ENCODE measurements around the gene HIVEP3. TPM values are rescaled to one million over a fixed set of nuclear protein-coding genes. Genes with fewer than 3 reads are reported as not detected.

The HIVEP3 gene
- total and polyA plus RNA-seq, 2 donors (not counting 1 experiment from before 2014, with no cell fraction given), result 2.0 to 5.1 TPM

DNA sequence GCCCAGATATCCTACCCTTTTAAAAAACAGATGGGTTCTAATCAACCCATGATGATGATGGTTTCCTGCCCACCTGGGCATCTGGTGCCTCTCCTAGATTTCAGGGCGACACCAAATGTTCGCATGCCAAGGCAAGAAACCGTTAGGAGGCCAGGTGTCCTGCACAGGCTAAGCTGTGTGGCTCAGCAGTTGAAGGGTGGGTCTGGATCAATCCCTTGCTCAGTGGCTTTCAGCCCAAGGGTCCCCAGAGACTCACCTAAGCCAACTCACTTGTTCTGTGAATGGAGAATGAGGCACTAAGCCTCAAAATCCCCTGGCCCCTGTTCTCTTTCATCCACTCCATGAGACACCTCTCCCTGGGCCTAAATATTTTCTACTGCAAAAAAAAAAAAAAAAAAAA lies 265.1 kb downstream of the HIVEP3 start:
- H4K20me1 ChIP-seq (ENCODE audit: control insufficient read depth, insufficient read depth, low read length, poor library complexity, severe bottlenecking), result no peaks in the 10 kb centered on the region
- H3K27ac ChIP-seq (ENCODE audit: low read length in 2 of 2), result no peak overlapping the region
- no peak for TF ChIP-seq EZH2 (IDR thresholded peaks at IDR 0.05; ENCODE audit: borderline replicate concordance, insufficient read depth, low read depth, low read length, poor library complexity, severe bottlenecking)
- TF ChIP-seq, protein P1, sequence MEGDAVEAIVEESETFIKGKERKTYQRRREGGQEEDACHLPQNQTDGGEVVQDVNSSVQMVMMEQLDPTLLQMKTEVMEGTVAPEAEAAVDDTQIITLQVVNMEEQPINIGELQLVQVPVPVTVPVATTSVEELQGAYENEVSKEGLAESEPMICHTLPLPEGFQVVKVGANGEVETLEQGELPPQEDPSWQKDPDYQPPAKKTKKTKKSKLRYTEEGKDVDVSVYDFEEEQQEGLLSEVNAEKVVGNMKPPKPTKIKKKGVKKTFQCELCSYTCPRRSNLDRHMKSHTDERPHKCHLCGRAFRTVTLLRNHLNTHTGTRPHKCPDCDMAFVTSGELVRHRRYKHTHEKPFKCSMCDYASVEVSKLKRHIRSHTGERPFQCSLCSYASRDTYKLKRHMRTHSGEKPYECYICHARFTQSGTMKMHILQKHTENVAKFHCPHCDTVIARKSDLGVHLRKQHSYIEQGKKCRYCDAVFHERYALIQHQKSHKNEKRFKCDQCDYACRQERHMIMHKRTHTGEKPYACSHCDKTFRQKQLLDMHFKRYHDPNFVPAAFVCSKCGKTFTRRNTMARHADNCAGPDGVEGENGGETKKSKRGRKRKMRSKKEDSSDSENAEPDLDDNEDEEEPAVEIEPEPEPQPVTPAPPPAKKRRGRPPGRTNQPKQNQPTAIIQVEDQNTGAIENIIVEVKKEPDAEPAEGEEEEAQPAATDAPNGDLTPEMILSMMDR (IDR thresholded peaks at IDR 0.05), result no peak
- 27% methylated on average over 3 of the region's 3 CpGs for WGBS (ENCODE audit: insufficient coverage)
- Mint-ChIP-seq H3K27ac (no peak overlapping the region), H3K9me3 (ENCODE audit: insufficient read depth) (no peaks in the 10 kb centered on the region), H3K4me3 (no peak overlapping the region), H3K27me3 (no peaks in the 10 kb centered on the region), H3K4me1 (peaks cover 74% of the 10 kb centered on the region)
- ChIA-PET CTCF (interaction anchor here (0.6 to 1.9 kb wide), 5 partner anchors 12 to 238 kb away, joined by 3 to 4 read pairs (median 3); no protein-coding TSS in a partner anchor), POLR2A (interaction anchor here (0.7 kb wide), 1 partner anchor 117 kb away, joined by 8 read pairs; no protein-coding TSS in a partner anchor)
- no peaks in the 10 kb centered on the region for H3K9me3 ChIP-seq (ENCODE audit: control extremely low read depth in 1 of 3, control insufficient read depth in 2 of 3, insufficient read depth in 1 of 3, low read length in 2 of 3)
- peaks cover 25 to 48% of the 10 kb centered on the region in 2 donors for H3K4me1 ChIP-seq (ENCODE audit: control insufficient read depth in 2 of 2, insufficient read depth in 2 of 2, low read length in 2 of 2)
- no peaks in the 10 kb centered on the region for H3K27me3 ChIP-seq (replicated peaks in 1 of 4; ENCODE audit: control extremely low read depth in 1 of 4, control insufficient read depth in 3 of 4, insufficient read depth in 4 of 4, low read length in 3 of 4)
- peaks cover 95% of the 10 kb centered on the region for H3K79me2 ChIP-seq (ENCODE audit: control insufficient read depth, insufficient read depth, low read length)
- no peak overlapping the region for H3K9ac ChIP-seq (ENCODE audit: low read length)
- peak overlapping the region; percentile 16 for H3K4me2 ChIP-seq (replicated peaks; ENCODE audit: low read depth, low read length, poor library complexity, severe bottlenecking)
- intact Hi-C loops (cut with micrococcal nuclease), result no loop called here
- no peak overlapping the region for H2AFZ ChIP-seq (ENCODE audit: insufficient read depth, low read depth, low read length, poor library complexity, severe bottlenecking)
- ATAC-seq (ENCODE audit: low read depth) (no peak), DNase-seq (no peak)
- H3K36me3 ChIP-seq (replicated peaks in 1 of 2; ENCODE audit: control extremely low read depth in 1 of 2, control insufficient read depth in 1 of 2, extremely low read depth in 1 of 2, insufficient read depth in 2 of 2, low read length in 1 of 2), result no peaks in the 10 kb centered on the region
- H3K4me3 ChIP-seq (ENCODE audit: control extremely low read depth in 1 of 5, extremely low read depth in 1 of 5, insufficient read depth in 1 of 5, low read depth in 2 of 5, low read length in 4 of 5), result no peak overlapping the region

DNA sequence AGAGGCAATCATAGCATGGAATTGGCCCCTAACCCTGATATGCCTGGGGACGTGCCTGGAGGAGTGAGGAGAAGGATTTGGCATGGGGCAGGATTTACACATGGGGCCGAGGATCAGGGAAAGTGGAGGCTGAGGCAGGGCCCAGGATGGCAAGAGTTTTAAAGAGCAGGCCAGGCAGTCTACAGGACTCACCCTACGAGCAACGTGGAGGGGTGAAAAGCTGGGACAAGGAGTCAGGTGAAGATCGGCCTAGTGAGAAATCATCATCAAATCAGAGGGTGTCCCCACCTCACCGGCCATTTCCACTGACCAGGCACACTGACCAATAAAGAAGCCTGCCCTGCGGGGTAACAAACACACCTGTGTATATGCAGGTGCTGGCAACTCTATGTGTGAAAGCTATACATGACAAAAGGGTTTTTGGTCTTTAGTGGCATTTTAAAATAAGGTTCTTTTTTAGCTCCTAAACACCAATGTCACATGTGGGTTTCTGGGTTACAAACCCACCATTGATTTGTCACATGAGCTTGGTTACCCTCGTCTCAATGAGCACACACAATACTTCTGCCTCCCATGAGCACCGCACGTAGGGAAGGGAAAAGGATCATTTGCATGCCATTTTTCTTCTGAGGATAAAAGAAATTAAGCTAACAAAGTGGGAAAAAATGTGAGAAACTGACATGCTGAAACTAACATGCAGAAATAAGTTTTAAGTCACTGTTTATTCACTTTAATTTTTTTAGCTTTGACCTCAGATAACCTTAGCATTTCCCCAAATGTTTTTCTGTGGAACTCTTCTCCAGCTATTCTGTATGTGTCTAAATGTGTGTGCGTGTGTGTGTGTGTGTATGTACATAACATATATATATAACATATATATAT lies 266.1 kb downstream of the HIVEP3 start:
- no peak overlapping the region for H3K4me3 Mint-ChIP-seq
- no peak for ATAC-seq (ENCODE audit: low read depth)
- no peaks in the 10 kb centered on the region for H3K9me3 Mint-ChIP-seq (ENCODE audit: insufficient read depth)
- DNase-seq, result no peak
- no peaks in the 10 kb centered on the region for H3K9me3 ChIP-seq (ENCODE audit: control extremely low read depth in 1 of 3, control insufficient read depth in 2 of 3, insufficient read depth in 1 of 3, low read length in 2 of 3)
- H3K4me2 ChIP-seq (replicated peaks; ENCODE audit: low read depth, low read length, poor library complexity, severe bottlenecking), result no peak overlapping the region
- no peaks in the 10 kb centered on the region for H3K27me3 ChIP-seq (replicated peaks in 1 of 4; ENCODE audit: control extremely low read depth in 1 of 4, control insufficient read depth in 3 of 4, insufficient read depth in 4 of 4, low read length in 3 of 4)
- peaks cover 68% of the 10 kb centered on the region for H3K4me1 Mint-ChIP-seq
- H4K20me1 ChIP-seq (ENCODE audit: control insufficient read depth, insufficient read depth, low read length, poor library complexity, severe bottlenecking), result no peaks in the 10 kb centered on the region
- H3K36me3 ChIP-seq (replicated peaks in 1 of 2; ENCODE audit: control extremely low read depth in 1 of 2, control insufficient read depth in 1 of 2, extremely low read depth in 1 of 2, insufficient read depth in 2 of 2, low read length in 1 of 2), result no peaks in the 10 kb centered on the region
- peaks cover 95% of the 10 kb centered on the region for H3K79me2 ChIP-seq (ENCODE audit: control insufficient read depth, insufficient read depth, low read length)
- no peak overlapping the region for H3K27ac ChIP-seq (ENCODE audit: low read length in 2 of 2)
- H3K9ac ChIP-seq (ENCODE audit: low read length), result no peak overlapping the region
- H3K27me3 Mint-ChIP-seq, result no peaks in the 10 kb centered on the region
- peaks cover 16 to 38% of the 10 kb centered on the region in 2 donors for H3K4me1 ChIP-seq (ENCODE audit: control insufficient read depth in 2 of 2, insufficient read depth in 2 of 2, low read length in 2 of 2)
- H3K27ac Mint-ChIP-seq, result no peak overlapping the region
- CTCF ChIA-PET, result interaction anchor here (1.0 to 1.9 kb wide), 5 partner anchors 9 to 239 kb away, joined by 3 to 4 read pairs (median 3); no protein-coding TSS in a partner anchor
- no peak overlapping the region for H2AFZ ChIP-seq (ENCODE audit: insufficient read depth, low read depth, low read length, poor library complexity, severe bottlenecking)
- 96% methylated on average over 5 of the region's 11 CpGs for WGBS (ENCODE audit: insufficient coverage)
- intact Hi-C loops (cut with micrococcal nuclease), result no loop called here
- no peak overlapping the region for H3K4me3 ChIP-seq (ENCODE audit: control extremely low read depth in 1 of 5, extremely low read depth in 1 of 5, insufficient read depth in 1 of 5, low read depth in 2 of 5, low read length in 4 of 5)
- POLR2A ChIA-PET, result no interaction called here
- TF ChIP-seq EZH2 (IDR thresholded peaks at IDR 0.05; ENCODE audit: borderline replicate concordance, insufficient read depth, low read depth, low read length, poor library complexity, severe bottlenecking), result no peak
- TF ChIP-seq, protein P1 (IDR thresholded peaks at IDR 0.05), result no peak
